Peyer's patch (tissue), 4 donors: ENCODE results near the gene SCNN1A. TPM values are rescaled to one million over a fixed set of nuclear protein-coding genes. Genes with fewer than 3 reads are reported as not detected.
A peak's percentile ranks its signal among the peaks of the same experiment; 100 is the strongest.

Source experiments
- DNase-seq, 3 donors: peaks; one replicate each; pipeline ENCODE4 v3.0.0-alpha.2; 2017 to 2019
- H3K27ac ChIP-seq, 4 donors: fragments of 200-600 bp; sonication (generic); one replicate each; pipeline ENCODE4 v1.5.1; 2016 to 2019
- H3K27me3 ChIP-seq, 2 donors: fragments of 200-600 bp; sonication (generic); one replicate each; pipeline ENCODE4 v1.5.1; 2019
- H3K36me3 ChIP-seq, 3 donors: fragments of 200-600 bp; sonication (generic); one replicate each; pipeline ENCODE4 v1.5.1; 2016 to 2019
- H3K4me1 ChIP-seq, 4 donors: fragments of 200-600 bp; sonication (generic); one replicate each; pipeline ENCODE4 v1.5.1; 2016 to 2019
- H3K4me3 ChIP-seq, 4 donors: fragments of 200-600 bp; sonication (generic); 1 replicate in 3 of 4; 2 replicates in 1 of 4; pipeline ENCODE4 v1.5.1; 2016 to 2019; ENCODE audit warnings: mild to moderate bottlenecking in 1 of 4
- H3K9me3 ChIP-seq, 4 donors: fragments of 200-600 bp; sonication (generic); one replicate each; pipeline ENCODE4 v1.5.1; 2016 to 2019; ENCODE audit warnings: mild to moderate bottlenecking in 1 of 4
- POLR2A ChIP-seq, 2 donors: fragments of 450-650 bp; IDR thresholded peaks; one replicate each; pipeline ENCODE4 v1.5.1; 2017; ENCODE audit warnings: antibody characterized with exemption in 2 of 2, mild to moderate bottlenecking in 2 of 2, moderate library complexity in 2 of 2
- total RNA-seq, 4 donors: library from RNA; depleted of rRNA; stranded (reverse); fragments of >200 nt; gene quantifications; one replicate each; pipeline ENCODE4 v1.1.0, GENCODE V29; 2016
- TF ChIP-seq, protein P1 (sequence below), 6 experiments: fragments of 450-650 bp in 4 of 6; fragments of 200-600 bp in 2 of 6; sonication (generic) in 1 of 6; IDR thresholded peaks; one replicate each; pipeline ENCODE4 v1.5.1; 2017 to 2019; ENCODE audit warnings: antibody characterized with exemption in 6 of 6, mild to moderate bottlenecking in 3 of 6, moderate library complexity in 1 of 6

Gene SCNN1A
- total RNA-seq, 4 donors from 2014 or later: 93.3 to 275 (median 143) TPM

DNA sequence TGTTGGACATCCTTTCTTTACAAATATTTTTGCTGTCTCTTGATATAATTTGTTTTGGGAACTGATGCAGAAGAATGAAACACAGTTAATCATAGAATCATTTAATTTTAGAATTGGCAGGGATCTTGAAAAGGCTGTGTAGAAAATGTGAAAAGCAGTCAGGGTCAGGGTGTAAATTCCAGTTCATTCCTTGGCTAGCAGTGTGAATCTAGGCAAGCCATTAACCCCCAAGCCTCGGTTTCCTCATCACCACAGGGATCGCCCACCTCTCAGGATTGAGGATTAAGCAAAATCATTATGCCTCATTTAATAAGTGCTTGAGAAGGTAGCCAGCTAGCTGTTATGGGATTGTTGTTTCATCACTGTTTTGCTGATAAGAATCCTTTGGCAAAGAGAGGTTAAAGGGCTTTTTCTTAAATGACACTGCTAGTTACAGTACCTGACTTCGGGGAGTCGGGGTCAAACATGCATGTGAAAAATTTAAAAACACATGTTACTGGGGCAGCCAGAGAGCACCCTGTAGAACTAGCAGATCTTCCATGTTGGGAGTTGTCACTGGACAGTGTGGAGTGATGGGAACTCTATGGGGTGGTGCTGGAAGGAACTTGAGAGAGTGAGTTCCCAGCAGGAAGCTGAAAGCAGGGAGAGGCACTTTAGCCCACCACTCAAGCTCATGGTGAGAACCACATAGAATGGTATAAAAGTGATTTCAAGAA is 44.2 kb downstream of the SCNN1A start:
- no peak overlapping the region for H3K4me3 ChIP-seq
- TF ChIP-seq, protein P1, sequence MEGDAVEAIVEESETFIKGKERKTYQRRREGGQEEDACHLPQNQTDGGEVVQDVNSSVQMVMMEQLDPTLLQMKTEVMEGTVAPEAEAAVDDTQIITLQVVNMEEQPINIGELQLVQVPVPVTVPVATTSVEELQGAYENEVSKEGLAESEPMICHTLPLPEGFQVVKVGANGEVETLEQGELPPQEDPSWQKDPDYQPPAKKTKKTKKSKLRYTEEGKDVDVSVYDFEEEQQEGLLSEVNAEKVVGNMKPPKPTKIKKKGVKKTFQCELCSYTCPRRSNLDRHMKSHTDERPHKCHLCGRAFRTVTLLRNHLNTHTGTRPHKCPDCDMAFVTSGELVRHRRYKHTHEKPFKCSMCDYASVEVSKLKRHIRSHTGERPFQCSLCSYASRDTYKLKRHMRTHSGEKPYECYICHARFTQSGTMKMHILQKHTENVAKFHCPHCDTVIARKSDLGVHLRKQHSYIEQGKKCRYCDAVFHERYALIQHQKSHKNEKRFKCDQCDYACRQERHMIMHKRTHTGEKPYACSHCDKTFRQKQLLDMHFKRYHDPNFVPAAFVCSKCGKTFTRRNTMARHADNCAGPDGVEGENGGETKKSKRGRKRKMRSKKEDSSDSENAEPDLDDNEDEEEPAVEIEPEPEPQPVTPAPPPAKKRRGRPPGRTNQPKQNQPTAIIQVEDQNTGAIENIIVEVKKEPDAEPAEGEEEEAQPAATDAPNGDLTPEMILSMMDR (IDR thresholded peaks at IDR 0.05): no peak
- no peak for TF ChIP-seq POLR2A (IDR thresholded peaks at IDR 0.05)
- peaks cover 0 to 85% (median 4%) of the 10 kb centered on the region in 3 donors for H3K36me3 ChIP-seq
- no peaks in the 10 kb centered on the region for H3K9me3 ChIP-seq
- no peaks in the 10 kb centered on the region for H3K27me3 ChIP-seq
- H3K27ac ChIP-seq: peak overlapping the region in 3 of 4 donors; percentile 19 to 38 (median 20)
- no peak for DNase-seq
- peaks cover 0 to 55% (median 22%) of the 10 kb centered on the region in 4 donors for H3K4me1 ChIP-seq

GRCh38 chr12:6330192-6330591 is 45.2 kb downstream of the SCNN1A start:
- no peak overlapping the region for H3K4me3 ChIP-seq
- H3K36me3 ChIP-seq: peaks cover 0 to 85% (median 4%) of the 10 kb centered on the region in 3 donors
- peak overlapping the region in 3 of 4 donors; percentile 19 to 38 (median 20) for H3K27ac ChIP-seq
- H3K9me3 ChIP-seq: no peaks in the 10 kb centered on the region
- TF ChIP-seq POLR2A (IDR thresholded peaks at IDR 0.05): no peak
- TF ChIP-seq, protein P1 (IDR thresholded peaks at IDR 0.05): no peak
- peaks cover 0 to 53% (median 12%) of the 10 kb centered on the region in 4 donors for H3K4me1 ChIP-seq
- H3K27me3 ChIP-seq: no peaks in the 10 kb centered on the region
- DNase-seq: peak in 2 of 3 donors; percentile 70 to 76

DNA sequence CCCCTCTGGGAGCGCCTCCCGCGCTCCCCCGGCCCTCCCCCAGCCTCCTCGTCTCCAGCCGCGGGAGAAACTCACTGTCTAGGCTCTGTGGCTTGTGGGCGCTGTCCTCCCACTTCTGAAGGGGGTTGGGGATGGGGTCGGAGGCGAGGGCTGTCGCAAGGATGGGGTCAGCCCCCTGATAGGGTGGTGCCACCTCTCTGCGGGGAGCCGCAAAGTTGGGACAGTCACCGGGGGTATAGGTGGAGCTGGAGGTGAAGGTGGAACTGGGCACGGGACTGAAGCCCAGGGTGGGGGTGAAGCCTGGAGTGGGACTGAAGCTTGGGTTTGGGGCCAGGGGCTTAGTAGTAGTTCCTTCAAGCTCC is 45.7 kb downstream of the SCNN1A start:
- DNase-seq: peak in 1 of 3 donors; percentile 45
- peaks cover 0 to 83% (median 4%) of the 10 kb centered on the region in 3 donors for H3K36me3 ChIP-seq
- no peak overlapping the region for H3K4me3 ChIP-seq
- peak overlapping the region in 1 of 4 donors; percentile 38 for H3K27ac ChIP-seq
- no peaks in the 10 kb centered on the region for H3K9me3 ChIP-seq
- H3K4me1 ChIP-seq: peaks cover 0 to 53% (median 10%) of the 10 kb centered on the region in 4 donors
- no peak for TF ChIP-seq POLR2A (IDR thresholded peaks at IDR 0.05)
- TF ChIP-seq, protein P1 (IDR thresholded peaks at IDR 0.05): no peak
- H3K27me3 ChIP-seq: no peaks in the 10 kb centered on the region

- Histone ChIP-seq H3K36me3 (peaks cover 0 to 78% (median 4%) of the 10 kb centered on the region in 3 donors), H3K4me1 (peaks cover 0 to 53% (median 7%) of the 10 kb centered on the region in 4 donors), H3K9me3 (no peaks in the 10 kb centered on the region), H3K27me3 (no peaks in the 10 kb centered on the region), H3K4me3 (no peak overlapping the region), H3K27ac (no peak overlapping the region)
- TF ChIP-seq, protein P1 (IDR thresholded peaks at IDR 0.05): no peak
- TF ChIP-seq POLR2A (IDR thresholded peaks at IDR 0.05): no peak
- DNase-seq: peak in 1 of 3 donors; percentile 50
Observed at GRCh38 chr12:6328945-6329702, 46.2 kb downstream of the SCNN1A start.

GRCh38 chr12:6328045-6328779 is 47.2 kb downstream of the SCNN1A start:
- Histone ChIP-seq H3K9me3 (no peaks in the 10 kb centered on the region), H3K4me1 (peaks cover 0 to 53% (median 10%) of the 10 kb centered on the region in 4 donors), H3K36me3 (peaks cover 0 to 69% (median 4%) of the 10 kb centered on the region in 3 donors), H3K27me3 (no peaks in the 10 kb centered on the region), H3K27ac (peak overlapping the region in 3 of 4 donors; percentile 38 to 68 (median 48)), H3K4me3 (no peak overlapping the region)
- no peak for DNase-seq
- TF ChIP-seq, protein P1 (IDR thresholded peaks at IDR 0.05): no peak
- no peak for TF ChIP-seq POLR2A (IDR thresholded peaks at IDR 0.05)
